H1 (cell line): ENCODE measurements around the gene ENTPD6. TPM values are rescaled to one million over a fixed set of nuclear protein-coding genes. Genes with fewer than 3 reads are reported as not detected.

Experiments used
- CTCF ChIA-PET: fragments of 300-600 bp; sonication (Branson Sonifier 250); formaldehyde crosslinking; loops from one replicate; lab custom pipeline; 2021; ENCODE audit not compliant: partially characterized antibody; lab: Charles Lee
- POLR2A ChIA-PET: fragments of 300-600 bp; sonication (Branson Sonifier 250); formaldehyde crosslinking; loops from one replicate; lab custom pipeline; 2021; ENCODE audit warnings: inconsistent platforms; ENCODE audit not compliant: partially characterized antibody; lab: Charles Lee
- DNase-seq, 2 experiments: peaks; one replicate each; pipeline versions ENCODE4 v3.0.0 to v3.0.0-alpha.2; 2010 to 2022; ENCODE audit warnings: low spot score in 2 of 2, low read depth in 1 of 2, mixed read lengths in 1 of 2
- FAIRE-seq: peaks from 2 replicates; lab custom pipeline; 2011; peaks lifted over from hg19 to GRCh38; lab: Jason Lieb, UNC
- H2AFZ ChIP-seq: 2 replicates; pipeline ENCODE4 v1.8.1; 2012; ENCODE audit warnings: low read length, inconsistent platforms
- H2AK5ac ChIP-seq: 2 replicates; pipeline ENCODE4 v1.6.1; 2013; ENCODE audit warnings: low read depth, low read length
- H2BK120ac ChIP-seq: replicated peaks from 2 replicates; pipeline ENCODE3; 2013; ENCODE audit warnings: low read depth, low read length, inconsistent platforms
- H2BK12ac ChIP-seq: 2 replicates; pipeline ENCODE4 v1.6.1; 2013; ENCODE audit warnings: low read depth, low read length
- H2BK15ac ChIP-seq: 2 replicates; pipeline ENCODE4 v1.6.1; 2013; ENCODE audit warnings: low read length
- H2BK20ac ChIP-seq: 2 replicates; pipeline ENCODE4 v1.6.1; 2013; ENCODE audit warnings: low read length
- H2BK5ac ChIP-seq: 2 replicates; pipeline ENCODE4 v1.6.1; 2013; ENCODE audit warnings: low read depth, low read length
- H3K14ac ChIP-seq: 2 replicates; pipeline ENCODE4 v1.6.1; 2013; ENCODE audit warnings: inconsistent platforms; ENCODE audit not compliant: insufficient read length
- H3K18ac ChIP-seq: 2 replicates; pipeline ENCODE4 v1.6.1; 2013; ENCODE audit warnings: low read length; ENCODE audit errors: extremely low read depth
- H3K23ac ChIP-seq: 2 replicates; pipeline ENCODE4 v1.6.1; 2013; ENCODE audit warnings: inconsistent platforms; ENCODE audit not compliant: insufficient read length
- H3K23me2 ChIP-seq: 2 replicates; pipeline ENCODE4 v1.6.1; 2013; ENCODE audit warnings: low read depth, low read length
- H3K27ac ChIP-seq: 2 replicates; pipeline ENCODE4 v1.6.1; 2011; ENCODE audit warnings: low read depth, low read length, inconsistent platforms
- H3K27me3 ChIP-seq, 4 experiments: replicated peaks in 1 of 4; 1 replicate in 1 of 4; 2 replicates in 3 of 4; pipeline versions ENCODE4 v1.6.1 to v1.8.1; 2011 to 2013; ENCODE audit warnings: low read length in 3 of 4, mild to moderate bottlenecking in 3 of 4, inconsistent platforms in 2 of 4, mixed read lengths in 2 of 4, moderate library complexity in 1 of 4; ENCODE audit not compliant: control insufficient read depth in 3 of 4, insufficient read depth in 3 of 4; ENCODE audit errors: extremely low read depth in 1 of 4
- H3K36me3 ChIP-seq, 4 experiments: 2 replicates each; pipeline versions ENCODE4 v1.6.1 to v1.8.1; 2011 to 2013; ENCODE audit warnings: mild to moderate bottlenecking in 4 of 4, low read length in 3 of 4, moderate library complexity in 2 of 4, control low read depth in 1 of 4, inconsistent platforms in 1 of 4; ENCODE audit not compliant: insufficient read depth in 4 of 4, control insufficient read depth in 2 of 4
- H3K4ac ChIP-seq: replicated peaks from 2 replicates; pipeline ENCODE3; 2013; ENCODE audit warnings: low read length, low read depth, mixed read lengths, inconsistent platforms; ENCODE audit not compliant: insufficient read length
- H3K4me1 ChIP-seq, 4 experiments: replicated peaks in 1 of 4; 1 replicate in 1 of 4; 2 replicates in 3 of 4; pipeline versions ENCODE4 v1.6.1 to v1.8.1; 2011 to 2013; ENCODE audit warnings: low read length in 3 of 4, inconsistent platforms in 2 of 4, mixed read lengths in 1 of 4; ENCODE audit not compliant: insufficient read depth in 4 of 4, control insufficient read depth in 3 of 4
- H3K4me2 ChIP-seq, 2 experiments: 2 replicates each; pipeline versions ENCODE4 v1.6.1 to v1.8.1; 2011 to 2013; ENCODE audit warnings: low read depth in 2 of 2, low read length in 2 of 2, control low read depth in 1 of 2, inconsistent platforms in 1 of 2, mild to moderate bottlenecking in 1 of 2; ENCODE audit not compliant: insufficient read depth in 1 of 2
- H3K4me3 ChIP-seq, 4 experiments: fragments of 200-600, 300-600 bp in 1 of 4; sonication (generic), shearing (Covaris generic), sonication (Bioruptor Twin) in 1 of 4; 2 replicates each; pipeline versions ENCODE4 v1.5.1 to v1.8.1; 2011 to 2016; ENCODE audit warnings: low read length in 4 of 4, low read depth in 3 of 4, control low read depth in 2 of 4, inconsistent platforms in 2 of 4, mild to moderate bottlenecking in 2 of 4, mixed read lengths in 1 of 4, moderate library complexity in 1 of 4; ENCODE audit not compliant: insufficient read depth in 2 of 4; ENCODE audit errors: extremely low read depth in 1 of 4
- H3K56ac ChIP-seq: replicated peaks from 2 replicates; pipeline ENCODE3; 2013; ENCODE audit warnings: low read depth, mild to moderate bottlenecking, mixed read lengths, low read length, inconsistent platforms; ENCODE audit not compliant: insufficient read length
- H3K79me1 ChIP-seq: 2 replicates; pipeline ENCODE4 v1.6.1; 2013; ENCODE audit warnings: low read depth, low read length, control low read depth
- H3K79me2 ChIP-seq, 2 experiments: 2 replicates each; pipeline versions ENCODE4 v1.6.1 to v1.8.1; 2012 to 2013; ENCODE audit warnings: low read length in 2 of 2, mild to moderate bottlenecking in 2 of 2, inconsistent platforms in 1 of 2; ENCODE audit not compliant: insufficient read depth in 2 of 2, control insufficient read depth in 1 of 2
- H3K9ac ChIP-seq, 4 experiments: replicated peaks in 1 of 4; 1 replicate in 1 of 4; 2 replicates in 3 of 4; pipeline versions ENCODE4 v1.6.1 to v1.8.1; 2011 to 2013; ENCODE audit warnings: low read depth in 3 of 4, low read length in 3 of 4, control low read depth in 2 of 4, mild to moderate bottlenecking in 2 of 4, moderate library complexity in 2 of 4, inconsistent platforms in 1 of 4; ENCODE audit errors: extremely low read depth in 1 of 4
- H3K9me3 ChIP-seq, 2 experiments: 2 replicates each; pipeline versions ENCODE4 v1.6.1 to v1.8.1; 2012 to 2013; ENCODE audit warnings: mild to moderate bottlenecking in 2 of 2, moderate library complexity in 2 of 2, control low read depth in 1 of 2, inconsistent platforms in 1 of 2, low read depth in 1 of 2, low read length in 1 of 2, mixed read lengths in 1 of 2; ENCODE audit not compliant: insufficient read depth in 2 of 2
- H4K20me1 ChIP-seq, 2 experiments: replicated peaks in 1 of 2; 2 replicates each; pipeline versions ENCODE3 to v1.8.1; 2011 to 2013; ENCODE audit warnings: inconsistent platforms in 2 of 2, low read length in 2 of 2, mild to moderate bottlenecking in 1 of 2; ENCODE audit not compliant: insufficient read depth in 2 of 2, control insufficient read depth in 1 of 2
- H4K5ac ChIP-seq: 2 replicates; pipeline ENCODE4 v1.6.1; 2013; ENCODE audit warnings: low read length, low read depth, mixed read lengths, inconsistent platforms; ENCODE audit not compliant: insufficient read length
- H4K8ac ChIP-seq: 2 replicates; pipeline ENCODE4 v1.8.0; 2013; ENCODE audit warnings: mild to moderate bottlenecking, moderate library complexity, low read length, inconsistent platforms; ENCODE audit not compliant: insufficient read depth; ENCODE audit errors: extremely low read depth
- H4K91ac ChIP-seq: replicated peaks from 2 replicates; pipeline ENCODE3; 2013; ENCODE audit warnings: low read length, mixed read lengths, inconsistent platforms; ENCODE audit not compliant: insufficient read length
- SIRT6 ChIP-seq: IDR thresholded peaks from one replicate; pipeline ENCODE4 v1.7.1; 2012; ENCODE audit warnings: low read length, inconsistent platforms
- SP2 ChIP-seq: IDR thresholded peaks from 2 replicates; pipeline ENCODE4 v1.6.1; 2012; ENCODE audit warnings: mild to moderate bottlenecking, low read length, inconsistent platforms
- TEAD4 ChIP-seq: IDR thresholded peaks from 2 replicates; pipeline ENCODE4 v1.6.1; 2012; ENCODE audit warnings: low read depth, low read length, inconsistent platforms, mixed read lengths
- WGBS, 2 experiments: shearing (Covaris generic) in 1 of 2; methylation state at CpG; one replicate each; pipeline versions ENCODE4 v1.1.6 to v1.1.7; 2013 to 2015; ENCODE audit warnings: low lambda C conversion rate in 2 of 2, mixed read lengths in 2 of 2, inconsistent platforms in 1 of 2, low coverage in 1 of 2, missing lambda C conversion rate in 1 of 2; ENCODE audit not compliant: insufficient replicate concordance in 2 of 2, insufficient coverage in 1 of 2, insufficient read length in 1 of 2; ENCODE audit errors: extremely low coverage in 1 of 2, missing lambda C conversion rate in 1 of 2; 5-methylcytosine and 5-hydroxymethylcytosine counted together
- polyA plus RNA-seq, 7 experiments: library from polyadenylated mRNA; depleted of rRNA in 3 of 7; stranded (reverse) in 5 of 7; unstranded in 2 of 7; fragments of >200 nt in 5 of 7; fragments of 200-250 nt in 2 of 7; gene quantifications; 1 replicate in 5 of 7; 2 replicates in 1 of 7; 4 replicates in 1 of 7; pipeline versions ENCODE4 v1.2.1 to v1.2.3, GENCODE V29; 2011 to 2013; ENCODE audit warnings: missing spikeins in 2 of 7, mixed read lengths in 2 of 7
- total RNA-seq: library from RNA; stranded (reverse); fragmentation: NEBNext Ultra II Directional; extraction: Animal tissue kit (Norgen Biotek cat#: 25700); gene quantifications from 2 replicates; pipeline ENCODE4 v1.2.1, GENCODE V29; 2021

Gene ENTPD6
- total and polyA plus RNA-seq, 2 of the 8 experiments (the other 6 are each of a cell fraction or from before 2014, with no cell fraction given): 47.8 to 57.3 TPM

DNA sequence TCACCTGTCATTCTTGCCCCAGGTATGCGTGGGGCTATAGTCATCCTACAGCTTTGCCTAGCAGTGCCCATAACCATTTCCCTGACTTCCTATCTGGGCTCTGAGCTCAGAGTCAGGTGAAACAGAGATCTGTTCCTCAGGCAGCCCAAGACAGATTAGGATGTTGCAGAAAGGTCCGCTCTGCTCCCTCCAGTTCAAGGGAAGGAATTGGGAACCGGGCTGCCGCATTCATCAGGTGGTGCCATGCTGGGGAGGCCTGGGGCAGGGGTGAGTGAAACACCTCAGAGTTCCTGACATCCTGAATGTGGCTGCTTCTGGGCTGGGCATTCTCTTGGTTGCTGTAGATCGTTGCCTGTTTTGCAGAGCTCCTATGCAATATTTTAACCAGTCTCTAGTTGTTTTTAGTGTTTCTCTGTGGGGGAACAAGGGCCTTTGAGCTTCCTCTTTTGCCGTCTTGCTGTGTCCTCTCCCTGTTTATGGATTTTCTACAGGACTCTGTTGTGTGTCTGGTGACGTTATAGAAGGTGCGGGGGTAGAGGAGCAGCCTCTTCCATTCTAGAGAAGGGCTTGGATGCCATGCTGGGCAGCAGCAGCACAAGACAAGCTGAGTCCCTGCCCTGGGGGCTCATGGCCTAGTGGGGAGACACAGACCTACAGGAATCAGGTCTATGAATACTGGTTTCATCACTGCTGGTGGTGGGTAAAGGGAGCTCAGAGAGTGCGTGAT, 9.2 kb downstream of the ENTPD6 start:
- H3K27me3 ChIP-seq: no peaks in the 10 kb centered on the region; a peak in 1 of 7 replicates
- H3K27ac ChIP-seq: no peak overlapping the region; the same call in 1 of the 2 replicates
- no peak overlapping the region for H4K5ac ChIP-seq
- peaks cover 11% of the 10 kb centered on the region for H3K79me1 ChIP-seq
- WGBS, 2 experiments: 82% methylated on average over 9 of the region's 9 CpGs; no CpG with 5 or more reads in 1 of the 2 experiments
- CTCF ChIA-PET: interaction anchor here (1.0 to 1.8 kb wide), 7 partner anchors 16 to 211 kb away, joined by 3 to 5 read pairs (median 4); no protein-coding TSS in a partner anchor
- no peak overlapping the region for H2BK12ac ChIP-seq
- H3K4ac ChIP-seq: no peak overlapping the region
- H2BK20ac ChIP-seq: no peak overlapping the region
- no peak for DNase-seq
- H3K14ac ChIP-seq: no peak overlapping the region
- 0 out of 2 replicates have a peak, but pooled peaks cover 2% of the 10 kb centered on the region for H3K23me2 ChIP-seq
- H3K18ac ChIP-seq: no peak overlapping the region; the same call in 1 of the 2 replicates
- H3K4me2 ChIP-seq: 0 out of 4 replicates have a peak overlapping the region, but pooled peaks of 1 of the 2 experiments have one; percentile 4
- H2BK15ac ChIP-seq: peak overlapping the region; percentile 61; the same call in 1 of the 2 replicates
- H3K79me2 ChIP-seq: peaks cover 0 to 6% of the 10 kb centered on the region in 2 experiments; a peak in 2 of 4 replicates
- no peak for TF ChIP-seq SP2
- no peak for TF ChIP-seq SIRT6
- TF ChIP-seq TEAD4: no peak
- TF ChIP-seq, all 59 proteins: peak for 0
- POLR2A ChIA-PET: no interaction called here
- H4K91ac ChIP-seq: no peak overlapping the region
- no peak overlapping the region for H3K23ac ChIP-seq
- H2AK5ac ChIP-seq: no peak overlapping the region
- H3K9me3 ChIP-seq: no peaks in the 10 kb centered on the region
- H3K4me3 ChIP-seq: no peak overlapping the region
- no peaks in the 10 kb centered on the region for H3K36me3 ChIP-seq
- H3K9ac ChIP-seq: no peak overlapping the region; a peak in 1 of 7 replicates
- peak overlapping the region; percentile 73; the same call in 1 of the 2 replicates for H2BK5ac ChIP-seq
- no peak overlapping the region for H2AFZ ChIP-seq
- no peak overlapping the region for H4K8ac ChIP-seq
- peaks cover 0 to 2% of the 10 kb centered on the region in 2 experiments for H4K20me1 ChIP-seq
- FAIRE-seq: no peak
- no peak overlapping the region for H3K56ac ChIP-seq
- H2BK120ac ChIP-seq: no peak overlapping the region
- peaks cover 7 to 13% (median 11%) of the 10 kb centered on the region in 4 experiments for H3K4me1 ChIP-seq
